ENCODE measurements around the gene EMC9.

Gene EMC9

GRCh38 chr14:24151404-24152080 lies 10.2 kb upstream of the EMC9 start:
- H3K9me3 ChIP-seq (ENCODE audit: control insufficient read depth, low read length), result no peaks in the 10 kb centered on the region
- H3K4me3 ChIP-seq (ENCODE audit: low read depth, low read length), result no peak overlapping the region
- no peak overlapping the region for H2AFZ ChIP-seq
- H3K9ac ChIP-seq, result no peak overlapping the region
- no peak overlapping the region for H3K4me2 ChIP-seq (ENCODE audit: low read length)
- no peaks in the 10 kb centered on the region for H3K27me3 ChIP-seq (ENCODE audit: control insufficient read depth, insufficient read depth, low read length)
- peaks cover 17% of the 10 kb centered on the region for H3K79me2 ChIP-seq
- TF ChIP-seq CTCF (IDR thresholded peaks at IDR 0.05), result no peak
- H3K27ac ChIP-seq, result no peak overlapping the region
- no peaks in the 10 kb centered on the region for H3K36me3 ChIP-seq (ENCODE audit: control insufficient read depth, insufficient read depth, low read length)
- H3K4me1 ChIP-seq, result peaks cover 6% of the 10 kb centered on the region

- H3K4me3 ChIP-seq (ENCODE audit: low read depth, low read length), result no peak overlapping the region
- H3K9me3 ChIP-seq (ENCODE audit: control insufficient read depth, low read length), result no peaks in the 10 kb centered on the region
- H3K4me2 ChIP-seq (ENCODE audit: low read length), result no peak overlapping the region
- peaks cover 7% of the 10 kb centered on the region for H3K4me1 ChIP-seq
- TF ChIP-seq CTCF (IDR thresholded peaks at IDR 0.05), result no peak
- peaks cover 17% of the 10 kb centered on the region for H3K79me2 ChIP-seq
- H3K36me3 ChIP-seq (ENCODE audit: control insufficient read depth, insufficient read depth, low read length), result no peaks in the 10 kb centered on the region
- no peak overlapping the region for H3K27ac ChIP-seq
- no peak overlapping the region for H3K9ac ChIP-seq
- no peaks in the 10 kb centered on the region for H3K27me3 ChIP-seq (ENCODE audit: control insufficient read depth, insufficient read depth, low read length)
- no peak overlapping the region for H2AFZ ChIP-seq
These were observed 9.6 kb upstream of the EMC9 start for GRCh38 chr14:24150993-24151392.

- Histone ChIP-seq H3K36me3 (ENCODE audit: control insufficient read depth, insufficient read depth, low read length) (no peaks in the 10 kb centered on the region), H3K4me1 (peaks cover 12% of the 10 kb centered on the region), H3K27ac (no peak overlapping the region), H3K9me3 (ENCODE audit: control insufficient read depth, low read length) (no peaks in the 10 kb centered on the region), H3K27me3 (ENCODE audit: control insufficient read depth, insufficient read depth, low read length) (no peaks in the 10 kb centered on the region), H2AFZ (no peak overlapping the region), H3K4me3 (ENCODE audit: low read depth, low read length) (no peak overlapping the region), H3K79me2 (peaks cover 17% of the 10 kb centered on the region), H3K9ac (no peak overlapping the region), H3K4me2 (ENCODE audit: low read length) (no peak overlapping the region)
- TF ChIP-seq CTCF (IDR thresholded peaks at IDR 0.05), result no peak
These were observed 9.2 kb upstream of the EMC9 start for GRCh38 chr14:24150567-24150966.

DNA sequence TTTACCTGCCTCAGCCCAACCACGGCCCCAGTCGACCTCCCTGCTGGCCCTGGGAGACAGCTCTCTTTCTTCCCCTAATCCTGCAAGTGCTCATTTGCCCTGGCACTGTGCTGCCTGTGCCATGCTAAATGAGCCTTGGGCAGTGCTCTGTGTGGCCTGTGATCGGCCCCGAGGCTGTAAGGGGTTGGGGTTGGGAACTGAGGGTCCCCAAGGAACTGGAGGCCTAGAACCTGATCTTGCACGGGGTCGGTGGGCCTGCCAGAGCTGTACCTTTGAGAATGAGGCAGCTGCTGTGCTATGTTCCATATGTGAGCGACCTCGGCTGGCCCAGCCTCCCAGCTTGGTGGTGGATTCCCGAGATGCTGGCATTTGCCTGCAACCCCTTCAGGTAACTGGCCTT lies 8.7 kb upstream of the EMC9 start:
- Histone ChIP-seq H3K9ac (no peak overlapping the region), H2AFZ (no peak overlapping the region), H3K9me3 (ENCODE audit: control insufficient read depth, low read length) (no peaks in the 10 kb centered on the region), H3K27me3 (ENCODE audit: control insufficient read depth, insufficient read depth, low read length) (no peaks in the 10 kb centered on the region), H3K79me2 (peaks cover 17% of the 10 kb centered on the region), H3K4me1 (peaks cover 14% of the 10 kb centered on the region), H3K4me2 (ENCODE audit: low read length) (no peak overlapping the region), H3K36me3 (ENCODE audit: control insufficient read depth, insufficient read depth, low read length) (no peaks in the 10 kb centered on the region), H3K27ac (no peak overlapping the region), H3K4me3 (ENCODE audit: low read depth, low read length) (no peak overlapping the region)
- no peak for TF ChIP-seq CTCF (IDR thresholded peaks at IDR 0.05)

DNA sequence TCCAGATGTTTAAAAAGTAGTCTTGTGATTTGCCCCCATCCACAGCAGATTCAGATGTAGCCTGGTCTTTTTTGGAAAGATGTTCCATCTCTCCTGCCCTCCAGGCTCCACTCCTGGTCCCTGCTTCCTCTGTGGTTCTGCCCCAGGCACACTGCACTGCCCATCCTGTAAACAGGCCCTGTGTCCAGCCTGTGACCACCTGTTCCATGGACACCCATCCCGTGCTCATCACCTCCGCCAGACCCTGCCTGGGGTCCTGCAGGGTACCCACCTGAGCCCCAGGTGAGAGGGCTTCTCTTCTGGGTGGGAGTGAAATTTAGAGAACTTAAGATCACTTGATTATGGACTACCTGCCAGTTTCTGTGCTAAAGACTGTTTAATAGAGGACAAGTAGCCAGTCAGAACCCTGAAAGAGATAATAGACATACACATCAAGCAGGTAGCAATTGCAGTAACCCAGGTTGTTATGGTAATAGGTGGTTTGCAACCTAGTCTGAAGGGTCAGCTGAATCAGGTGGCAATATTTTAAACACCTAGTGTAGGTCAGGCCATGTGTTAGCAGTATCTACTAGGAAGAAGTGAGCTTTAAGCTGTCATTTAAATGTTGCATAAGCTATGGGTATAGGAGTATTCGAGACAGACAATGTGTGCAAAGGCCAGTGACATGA lies 8.0 kb upstream of the EMC9 start:
- Histone ChIP-seq H2AFZ (no peak overlapping the region), H3K79me2 (peaks cover 17% of the 10 kb centered on the region), H3K4me3 (ENCODE audit: low read depth, low read length) (no peak overlapping the region), H3K4me1 (peaks cover 14% of the 10 kb centered on the region), H3K9me3 (ENCODE audit: control insufficient read depth, low read length) (no peaks in the 10 kb centered on the region), H3K27ac (no peak overlapping the region), H3K36me3 (ENCODE audit: control insufficient read depth, insufficient read depth, low read length) (no peaks in the 10 kb centered on the region), H3K9ac (no peak overlapping the region), H3K27me3 (ENCODE audit: control insufficient read depth, insufficient read depth, low read length) (no peaks in the 10 kb centered on the region), H3K4me2 (ENCODE audit: low read length) (no peak overlapping the region)
- TF ChIP-seq CTCF (IDR thresholded peaks at IDR 0.05), result no peak
